Hepatocyte (in vitro differentiated cells): ENCODE data around the gene UBE2Q2.

Experiments
- EZH2 ChIP-seq: fragments of 200-600 bp; sonication (generic); IDR thresholded peaks from 2 replicates; pipeline ENCODE4 v1.6.1; 2016; ENCODE audit warnings: antibody characterized with exemption, mild to moderate bottlenecking, borderline replicate concordance
- EZH2phosphoT487 ChIP-seq: fragments of 200-600 bp; sonication (generic); IDR thresholded peaks from one replicate; pipeline ENCODE4 v1.6.1; 2018; ENCODE audit warnings: antibody characterized with exemption, mild to moderate bottlenecking, low read depth, moderate library complexity; ENCODE audit not compliant: unreplicated experiment, severe bottlenecking
- TF ChIP-seq, protein P1 (sequence below): fragments of 200-600 bp; sonication (generic); IDR thresholded peaks from 2 replicates; pipeline ENCODE4 v1.5.1; 2016; ENCODE audit warnings: antibody characterized with exemption, mild to moderate bottlenecking; ENCODE audit not compliant: poor library complexity

DNA sequence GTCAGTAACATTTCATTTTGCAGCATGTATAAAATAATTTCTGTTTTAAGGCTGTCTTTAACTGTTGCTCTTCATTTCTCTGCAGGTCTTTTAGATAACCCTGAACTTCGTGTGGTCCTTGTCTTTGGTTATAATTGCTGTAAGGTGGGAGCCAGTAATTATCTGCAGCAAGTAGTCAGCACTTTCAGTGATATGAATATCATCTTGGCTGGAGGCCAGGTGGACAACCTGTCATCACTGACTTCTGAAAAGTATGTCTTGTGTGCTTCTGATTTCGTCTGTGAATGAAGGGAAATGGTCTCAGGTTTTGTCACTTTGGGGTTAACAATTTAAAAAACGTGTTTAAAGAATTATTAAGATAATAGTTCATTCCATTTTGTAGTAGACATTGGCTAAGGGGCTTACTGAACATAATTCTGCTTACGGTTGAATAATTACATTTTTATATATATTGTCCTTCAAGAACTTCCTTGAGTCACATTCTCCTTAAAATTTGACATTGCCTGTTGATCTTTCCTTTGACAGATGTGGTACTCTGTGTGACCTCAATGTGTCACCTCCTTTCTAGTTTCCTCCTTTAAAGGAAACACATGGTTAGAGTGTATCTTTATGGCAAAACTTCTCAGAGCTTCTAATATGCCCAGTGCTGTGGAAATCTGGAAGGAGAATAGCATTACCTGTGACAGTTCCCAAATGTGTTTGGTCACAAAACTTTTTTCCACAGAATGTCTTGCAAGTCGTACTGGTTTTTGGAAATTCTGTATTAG lies 86.7 kb downstream of the UBE2Q2 start:
- TF ChIP-seq, protein P1, sequence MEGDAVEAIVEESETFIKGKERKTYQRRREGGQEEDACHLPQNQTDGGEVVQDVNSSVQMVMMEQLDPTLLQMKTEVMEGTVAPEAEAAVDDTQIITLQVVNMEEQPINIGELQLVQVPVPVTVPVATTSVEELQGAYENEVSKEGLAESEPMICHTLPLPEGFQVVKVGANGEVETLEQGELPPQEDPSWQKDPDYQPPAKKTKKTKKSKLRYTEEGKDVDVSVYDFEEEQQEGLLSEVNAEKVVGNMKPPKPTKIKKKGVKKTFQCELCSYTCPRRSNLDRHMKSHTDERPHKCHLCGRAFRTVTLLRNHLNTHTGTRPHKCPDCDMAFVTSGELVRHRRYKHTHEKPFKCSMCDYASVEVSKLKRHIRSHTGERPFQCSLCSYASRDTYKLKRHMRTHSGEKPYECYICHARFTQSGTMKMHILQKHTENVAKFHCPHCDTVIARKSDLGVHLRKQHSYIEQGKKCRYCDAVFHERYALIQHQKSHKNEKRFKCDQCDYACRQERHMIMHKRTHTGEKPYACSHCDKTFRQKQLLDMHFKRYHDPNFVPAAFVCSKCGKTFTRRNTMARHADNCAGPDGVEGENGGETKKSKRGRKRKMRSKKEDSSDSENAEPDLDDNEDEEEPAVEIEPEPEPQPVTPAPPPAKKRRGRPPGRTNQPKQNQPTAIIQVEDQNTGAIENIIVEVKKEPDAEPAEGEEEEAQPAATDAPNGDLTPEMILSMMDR, result no peak
- TF ChIP-seq EZH2 (no peak), EZH2phosphoT487 (no peak)
